GM13976 (cell line): ENCODE results near the gene ENO1.
"Not testable (repeated sequence)": the region's sequence is repeated elsewhere in the genome, so short reads cannot be mapped to it uniquely, and the experiment has no call there.

Source experiments
- DNase-seq: peaks from one replicate; pipeline ENCODE4 v3.0.0; 2012; ENCODE audit warnings: low spot score
- in situ Hi-C: fragments of 300-500 bp; cut with MboI; formaldehyde crosslinking; loops from one replicate; pipeline ENCODE4 v1.12.0; 2022; ENCODE audit warnings: low sequenced_read_pairs, mixed read lengths, inconsistent platforms; ENCODE audit not compliant: unreplicated experiment
- TF ChIP-seq, protein P1 (sequence below): IDR thresholded peaks from 2 replicates; pipeline ENCODE4 v1.5.1; 2012; ENCODE audit warnings: borderline replicate concordance, mild to moderate bottlenecking; ENCODE audit not compliant: insufficient read depth; ENCODE audit errors: extremely low read depth, missing control alignments, control extremely low read depth

ENO1 gene

DNA sequence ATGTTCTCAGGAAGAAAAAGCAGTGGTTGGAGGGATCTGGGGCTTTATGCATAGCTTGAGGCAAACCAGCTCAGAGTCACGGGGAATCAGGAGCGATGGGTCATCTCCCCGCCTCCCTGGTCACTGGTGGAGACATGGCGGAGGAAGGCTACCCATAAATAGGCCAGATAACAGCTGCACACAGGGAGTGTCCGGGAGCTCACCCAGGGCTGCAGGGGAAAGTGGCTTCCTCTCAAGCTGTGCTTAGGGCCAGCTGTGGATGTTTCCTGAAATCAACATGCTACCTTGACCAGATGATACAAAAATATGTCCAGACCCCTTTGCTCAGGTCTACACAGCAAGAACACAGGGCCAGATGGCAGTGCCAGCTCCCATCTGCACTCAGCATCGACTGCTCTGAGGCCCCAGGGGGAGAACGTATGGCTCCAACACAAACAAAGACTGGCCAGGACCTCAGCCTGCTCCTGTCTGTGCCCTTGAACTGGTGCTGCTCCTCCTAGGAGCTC, 33.9 kb downstream of the ENO1 start:
- in situ Hi-C loops, result no loop called here
- TF ChIP-seq, protein P1, sequence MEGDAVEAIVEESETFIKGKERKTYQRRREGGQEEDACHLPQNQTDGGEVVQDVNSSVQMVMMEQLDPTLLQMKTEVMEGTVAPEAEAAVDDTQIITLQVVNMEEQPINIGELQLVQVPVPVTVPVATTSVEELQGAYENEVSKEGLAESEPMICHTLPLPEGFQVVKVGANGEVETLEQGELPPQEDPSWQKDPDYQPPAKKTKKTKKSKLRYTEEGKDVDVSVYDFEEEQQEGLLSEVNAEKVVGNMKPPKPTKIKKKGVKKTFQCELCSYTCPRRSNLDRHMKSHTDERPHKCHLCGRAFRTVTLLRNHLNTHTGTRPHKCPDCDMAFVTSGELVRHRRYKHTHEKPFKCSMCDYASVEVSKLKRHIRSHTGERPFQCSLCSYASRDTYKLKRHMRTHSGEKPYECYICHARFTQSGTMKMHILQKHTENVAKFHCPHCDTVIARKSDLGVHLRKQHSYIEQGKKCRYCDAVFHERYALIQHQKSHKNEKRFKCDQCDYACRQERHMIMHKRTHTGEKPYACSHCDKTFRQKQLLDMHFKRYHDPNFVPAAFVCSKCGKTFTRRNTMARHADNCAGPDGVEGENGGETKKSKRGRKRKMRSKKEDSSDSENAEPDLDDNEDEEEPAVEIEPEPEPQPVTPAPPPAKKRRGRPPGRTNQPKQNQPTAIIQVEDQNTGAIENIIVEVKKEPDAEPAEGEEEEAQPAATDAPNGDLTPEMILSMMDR, result no peak
- no peak for DNase-seq

DNA sequence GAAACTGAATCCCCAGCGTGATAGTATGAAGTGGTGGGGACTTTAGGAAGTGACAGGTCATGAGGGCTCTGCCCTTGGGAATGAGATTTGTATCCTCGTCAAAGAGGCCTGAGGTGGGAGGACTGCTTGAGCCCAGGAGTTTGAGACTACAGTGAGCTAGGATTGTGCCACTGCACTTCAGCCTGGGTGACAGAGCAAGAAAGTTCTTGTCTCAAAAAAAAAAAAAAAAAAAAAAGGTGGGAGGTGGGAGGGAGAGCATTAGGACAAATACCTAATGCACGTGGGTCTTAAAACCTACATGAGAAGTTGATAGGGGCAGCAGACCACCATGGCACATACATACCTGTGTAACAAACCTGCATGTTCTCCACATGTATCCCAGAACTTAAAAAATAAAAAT, 37.1 kb downstream of the ENO1 start:
- in situ Hi-C loops, result no loop called here

DNA sequence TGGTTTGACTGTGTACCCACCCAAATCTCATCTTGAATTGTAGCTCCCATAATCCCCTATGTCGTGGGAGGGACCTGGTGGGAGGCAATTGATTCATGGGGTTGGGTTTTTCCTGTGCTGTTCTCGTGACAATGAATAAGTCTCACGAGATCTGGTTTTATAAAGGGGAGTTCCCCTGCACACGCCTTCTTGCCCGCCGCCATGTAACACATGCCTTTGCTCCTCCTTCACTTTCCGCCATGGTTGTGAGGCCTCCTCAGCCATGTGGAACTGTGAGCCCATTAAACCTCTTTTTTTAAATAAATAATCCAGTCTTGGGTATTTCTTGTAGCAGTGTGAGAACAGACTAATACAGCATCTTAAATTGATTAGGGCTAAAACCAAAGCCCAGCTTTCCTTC, 38.5 kb downstream of the ENO1 start:
- TF ChIP-seq, protein P1, result no peak
- DNase-seq, result no peak
- in situ Hi-C loops, result no loop called here

More for the DNA sequence above, 37.1 kb downstream of the ENO1 start:
- TF ChIP-seq, protein P1, result no peak
- DNase-seq, result no peak

- in situ Hi-C loops, result no loop called here
- DNase-seq, result no peak
- TF ChIP-seq, protein P1, result no peak
These were observed 42.4 kb downstream of the ENO1 start for GRCh38 chr1:8835941-8836643.

DNA sequence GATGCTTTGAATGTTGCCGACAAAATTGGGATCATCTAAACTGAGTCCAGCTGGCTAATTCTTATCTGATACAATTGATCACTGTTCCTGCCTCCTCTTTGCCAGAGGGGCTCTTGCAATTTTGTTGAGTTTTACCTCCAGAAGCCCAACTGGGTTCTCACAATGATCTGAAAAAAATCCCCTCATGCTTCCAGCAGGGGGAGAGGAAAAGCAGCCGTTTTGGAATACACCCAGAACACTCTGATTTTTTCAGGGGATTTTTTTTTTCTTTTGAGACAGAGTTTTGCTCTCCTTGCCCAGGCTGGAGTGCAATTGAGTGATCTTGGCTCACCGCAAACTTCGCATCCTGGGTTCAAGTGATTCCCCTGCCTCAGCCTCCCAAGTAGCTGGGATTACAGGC, 47.1 kb downstream of the ENO1 start:
- TF ChIP-seq, protein P1, result no peak
- no peak for DNase-seq
- in situ Hi-C loops, result no loop called here

- DNase-seq, result not testable (repeated sequence)
These were observed 47.8 kb downstream of the ENO1 start for GRCh38 chr1:8830732-8831131.

DNA sequence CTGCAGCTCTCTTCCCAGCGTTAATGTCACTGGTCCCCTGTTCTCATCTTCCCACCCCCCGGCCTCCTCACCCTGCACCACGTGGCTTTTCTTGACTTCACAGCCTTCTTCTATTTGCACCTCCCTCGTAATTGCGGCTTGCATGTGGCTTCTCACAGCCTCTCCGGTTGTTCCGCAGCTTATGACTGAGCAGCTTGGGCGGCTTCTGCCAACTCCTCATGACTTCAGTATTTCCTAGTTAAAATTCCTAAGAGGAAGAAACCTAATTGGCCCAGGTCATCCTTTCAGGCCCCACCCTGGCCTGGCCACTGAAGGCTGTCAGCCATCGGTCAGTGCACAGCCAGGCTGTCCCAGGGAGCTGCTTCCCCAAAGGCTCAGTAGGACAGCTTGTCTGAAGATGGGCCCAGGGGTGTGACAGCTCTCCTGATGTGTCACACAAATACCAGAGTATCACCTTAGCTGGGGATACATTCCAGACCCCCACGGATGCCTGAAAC, 52.5 kb downstream of the ENO1 start:
- in situ Hi-C loops, result no loop called here
- TF ChIP-seq, protein P1, result no peak
- DNase-seq, result no peak

More at GRCh38 chr1:8830732-8831131, 47.8 kb downstream of the ENO1 start:
- in situ Hi-C loops, result not testable (repeated sequence)
